HS-27A (cell line): ENCODE data around the gene HRK.

Experiments used
- DNase-seq: peaks from one replicate; pipeline ENCODE4 v3.0.0-alpha.2; 2012; ENCODE audit warnings: low read depth, missing footprints

The HRK gene

GRCh38 chr12:116867523-116867922 lies 13.7 kb downstream of the HRK start:
- DNase-seq: no peak

GRCh38 chr12:116864371-116865160 lies 16.7 kb downstream of the HRK start:
- peak; percentile 89 for DNase-seq

DNA sequence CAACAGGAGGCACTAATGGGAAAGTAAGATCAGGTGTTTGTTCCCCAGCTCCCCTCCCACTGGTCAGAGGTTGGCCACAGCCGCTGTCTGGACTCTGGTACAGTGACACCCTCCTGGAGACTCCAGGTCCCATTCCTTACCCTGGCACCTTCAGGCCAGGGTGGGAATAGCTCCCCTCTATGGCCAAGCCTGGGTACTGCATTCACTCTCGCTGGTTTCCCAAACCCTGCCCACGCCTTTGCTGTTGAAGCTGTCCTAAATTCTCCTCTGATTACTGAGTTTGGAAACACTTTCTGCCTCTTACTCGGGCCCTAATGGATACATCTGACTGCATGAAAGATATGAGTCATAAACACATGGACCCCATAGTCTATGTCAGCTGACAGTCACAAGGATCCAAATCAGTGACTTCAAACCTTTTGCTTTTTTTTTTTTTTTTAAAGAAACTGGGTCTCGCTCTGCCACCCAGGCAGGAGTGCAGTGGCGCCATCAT lies 17.9 kb downstream of the HRK start:
- DNase-seq: peak; percentile 67

DNA sequence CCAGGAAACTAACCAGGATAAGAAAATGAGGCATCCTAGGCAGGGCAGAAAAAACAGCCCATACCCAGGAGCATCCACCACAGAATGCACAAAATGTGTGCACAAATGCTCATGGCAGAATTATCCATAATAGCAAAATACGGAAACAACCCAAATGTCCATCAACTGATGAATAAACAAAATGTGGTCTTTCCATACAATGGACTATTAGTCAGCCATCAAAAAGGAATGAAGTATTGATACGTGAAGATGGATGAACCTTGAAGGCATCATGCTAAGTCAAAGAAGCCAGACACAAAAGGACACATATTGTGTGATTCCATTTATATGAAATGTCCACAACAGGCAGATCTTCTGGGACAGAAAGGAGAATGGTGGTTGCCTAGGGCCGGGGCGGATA lies 19.1 kb downstream of the HRK start:
- DNase-seq: no peak

DNA sequence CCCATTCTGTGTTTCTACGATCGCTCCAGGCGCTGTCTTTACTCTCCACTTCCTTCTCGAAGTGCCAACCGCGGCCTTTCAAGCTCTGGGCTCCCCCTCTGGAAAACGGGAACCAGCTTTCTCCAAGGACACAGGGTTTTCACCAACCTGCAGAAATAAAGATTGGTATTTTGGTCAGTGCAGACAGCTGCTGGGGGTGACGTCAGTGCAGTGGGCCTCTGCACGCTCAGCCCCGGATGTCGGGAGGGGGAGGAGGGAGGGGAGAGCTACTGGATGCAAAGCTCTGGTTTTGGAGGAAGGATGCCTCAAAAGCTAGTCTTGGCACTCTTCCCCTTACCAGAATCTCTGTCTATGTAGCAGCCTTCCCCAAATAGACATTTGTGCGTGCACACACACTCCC lies 19.9 kb downstream of the HRK start:
- DNase-seq: peak; percentile 61

DNA sequence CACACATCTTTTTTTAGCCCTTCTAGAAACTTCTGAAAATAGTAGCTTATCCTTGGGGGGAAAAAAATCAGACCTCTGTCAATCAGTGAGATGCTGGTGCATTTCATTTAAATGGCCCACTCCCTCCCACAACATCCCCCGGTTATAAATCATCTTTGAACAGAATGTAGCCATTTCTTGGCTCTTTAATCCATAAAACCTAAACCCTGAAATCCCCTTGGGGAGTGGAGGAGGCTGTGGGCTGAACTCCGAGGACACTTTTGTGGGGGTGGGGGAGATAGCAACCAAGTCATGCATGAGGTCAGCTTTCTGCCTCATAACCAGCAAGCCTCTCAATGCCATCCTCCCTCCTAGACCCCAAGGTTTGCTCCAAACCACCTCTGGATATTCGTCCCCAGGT lies 21.0 kb downstream of the HRK start:
- no peak for DNase-seq

DNA sequence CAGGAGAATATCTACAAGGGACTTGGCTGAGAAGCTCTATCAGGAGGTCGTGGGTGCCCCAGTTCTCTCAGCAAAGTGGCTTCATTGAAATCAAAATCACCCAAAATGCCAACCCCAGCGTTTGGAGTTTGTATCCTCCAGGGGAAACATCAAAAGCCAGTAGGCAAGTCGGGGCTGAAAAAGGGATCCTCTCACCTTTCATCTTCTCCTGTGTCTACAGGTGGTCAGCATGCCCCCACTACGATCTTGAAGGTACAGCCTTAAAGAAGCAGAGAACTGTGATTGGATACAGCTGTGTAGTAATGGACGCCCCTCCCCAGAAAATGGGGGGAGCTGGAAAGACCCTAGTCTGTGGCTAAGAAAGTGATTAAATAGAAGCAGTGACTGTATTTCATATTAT lies 22.2 kb downstream of the HRK start:
- DNase-seq: no peak

DNA sequence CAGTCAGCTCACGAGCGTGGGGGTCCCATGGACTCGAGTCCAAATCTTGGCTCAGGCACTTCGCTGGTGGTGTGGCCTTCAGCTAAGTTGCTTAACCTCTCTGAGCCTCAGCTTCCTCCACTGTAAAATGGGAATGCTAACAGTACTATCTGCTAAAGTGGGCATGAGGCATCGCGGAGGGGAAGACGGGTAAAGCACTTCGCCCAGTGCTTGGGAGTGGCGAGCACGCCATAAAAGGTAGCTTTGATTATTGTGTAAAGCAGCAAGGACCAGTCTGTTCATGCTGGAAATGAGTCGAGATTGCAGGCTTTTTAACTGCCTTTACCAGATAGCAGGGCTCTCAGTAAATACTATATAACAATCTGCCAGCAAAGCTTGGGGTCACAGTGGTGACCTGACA lies 24.5 kb downstream of the HRK start:
- DNase-seq: no peak

- DNase-seq: no peak
Observed at GRCh38 chr12:116855744-116856470, 25.3 kb downstream of the HRK start.

DNA sequence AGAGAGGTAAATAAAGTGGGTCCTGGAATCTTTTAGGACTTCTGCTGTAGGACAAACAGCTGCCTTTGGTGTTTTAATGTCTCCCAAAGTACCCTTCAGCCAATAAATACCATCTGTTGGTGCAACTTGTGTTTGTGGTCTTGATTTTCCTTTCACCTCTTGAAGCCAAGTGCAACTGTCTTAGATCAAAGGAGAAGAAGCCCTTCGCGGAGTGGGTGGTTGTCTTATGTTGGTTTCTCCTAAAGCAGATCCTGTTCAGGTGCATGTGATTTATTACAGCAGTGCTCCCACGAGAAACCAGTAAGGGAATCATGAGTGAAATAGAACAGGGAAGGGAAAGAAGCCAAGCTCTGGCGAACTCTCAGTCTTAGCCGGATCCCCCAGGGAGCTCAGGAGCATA lies 27.7 kb downstream of the HRK start:
- DNase-seq: no peak

- no peak for DNase-seq
Observed at GRCh38 chr12:116852303-116852702, 28.9 kb downstream of the HRK start.

DNA sequence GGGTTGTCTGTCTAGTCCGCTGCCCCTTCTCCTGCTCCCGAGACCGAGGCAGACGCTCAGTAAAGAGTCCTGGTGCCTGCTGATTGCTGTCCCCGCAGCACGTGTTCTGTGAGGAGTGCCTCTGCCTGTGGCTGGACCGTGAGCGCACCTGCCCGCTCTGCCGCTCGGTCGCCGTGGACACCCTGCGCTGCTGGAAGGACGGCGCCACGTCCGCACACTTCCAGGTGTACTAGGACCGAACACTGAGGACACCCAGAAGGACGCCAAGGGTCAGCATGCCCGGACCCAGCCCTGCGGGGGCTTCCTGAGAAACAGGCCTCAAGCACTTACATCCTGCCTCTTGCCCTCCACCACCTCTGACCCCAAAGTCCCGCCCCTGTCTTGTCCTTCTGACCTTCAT lies 32.0 kb downstream of the HRK start:
- no peak for DNase-seq

- no peak for DNase-seq
Observed at GRCh38 chr12:116843085-116843484, 38.2 kb downstream of the HRK start.

- DNase-seq: no peak
Observed at GRCh38 chr12:116839287-116839830, 41.9 kb downstream of the HRK start.

DNA sequence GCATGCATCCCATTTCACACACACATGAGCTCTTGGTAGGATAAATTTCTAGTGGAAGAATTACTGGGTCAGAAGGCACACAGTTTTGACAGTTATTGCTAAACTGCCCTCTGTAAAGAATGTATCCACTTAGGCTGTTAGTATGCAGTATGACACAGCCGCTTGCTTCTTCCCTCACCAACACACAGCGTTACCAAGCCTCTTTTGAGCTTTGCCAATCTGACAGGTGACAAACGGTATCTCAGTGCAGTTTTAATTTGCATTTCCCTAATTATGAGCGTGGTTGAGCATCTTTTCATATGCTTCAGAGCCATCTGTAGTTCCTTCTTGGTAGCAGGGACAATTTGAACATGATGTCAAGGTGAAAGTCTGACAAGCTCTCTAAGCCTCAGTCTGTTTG lies 42.9 kb downstream of the HRK start:
- no peak for DNase-seq

DNA sequence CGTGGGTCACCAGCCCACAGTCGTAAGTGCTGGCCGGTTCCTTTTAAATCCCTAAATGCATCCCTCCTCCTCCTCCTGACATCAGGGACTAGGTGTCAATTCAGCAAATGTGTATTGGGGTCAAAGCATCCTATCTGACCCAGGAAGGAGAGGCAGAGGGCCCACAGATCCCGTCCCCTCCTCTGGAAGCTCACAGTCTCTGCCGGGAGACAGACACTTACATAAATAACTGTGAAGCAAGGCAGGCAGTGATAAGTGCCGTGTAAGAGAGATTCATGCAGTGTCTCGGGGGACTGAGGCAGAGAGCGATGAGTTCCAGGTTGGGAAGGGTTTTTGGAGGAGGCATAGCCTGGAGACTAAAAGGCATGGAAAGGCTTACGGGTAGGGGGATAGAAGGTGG lies 44.1 kb downstream of the HRK start:
- no peak for DNase-seq

DNA sequence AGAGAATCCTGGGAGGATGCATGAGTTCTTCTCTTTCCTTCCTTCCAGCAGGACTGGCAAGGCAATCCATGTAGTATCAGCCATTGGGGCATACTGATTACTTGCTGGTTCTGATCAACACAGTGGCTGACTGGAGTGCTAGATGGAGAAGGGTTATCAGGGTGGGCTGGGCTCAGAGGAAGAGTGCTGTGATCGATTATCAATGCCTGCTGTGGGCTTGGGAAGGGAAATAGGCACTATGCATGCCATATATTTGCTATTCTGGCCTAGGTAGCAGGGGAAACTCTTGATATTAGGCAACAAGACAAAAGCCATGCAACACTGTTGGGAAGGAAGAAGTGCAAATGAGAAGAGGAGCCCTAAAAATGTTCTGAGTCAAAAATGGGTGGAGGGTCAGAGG lies 45.8 kb downstream of the HRK start:
- no peak for DNase-seq

GRCh38 chr12:116833474-116833873 lies 47.8 kb downstream of the HRK start:
- no peak for DNase-seq

DNA sequence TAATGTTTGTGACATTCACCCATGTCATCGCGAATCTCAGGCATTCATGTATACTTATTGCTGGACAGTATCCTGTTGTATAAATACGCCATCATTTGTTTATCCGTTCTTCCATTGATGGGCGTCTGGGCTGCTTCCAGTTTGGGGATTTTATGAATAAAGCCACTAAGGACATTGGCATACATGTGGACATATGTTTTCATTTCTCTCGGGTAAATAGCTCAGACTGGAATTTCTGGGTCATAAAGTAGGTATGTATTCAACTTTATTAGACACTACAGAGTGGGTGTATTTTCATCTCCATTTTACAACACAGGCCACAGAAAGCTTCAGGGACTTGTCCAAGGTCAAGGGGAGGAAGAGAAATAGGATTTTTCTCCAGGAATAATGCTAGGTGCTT lies 48.9 kb downstream of the HRK start:
- no peak for DNase-seq

GRCh38 chr12:116827432-116827831 lies 53.8 kb downstream of the HRK start:
- DNase-seq: no peak

- DNase-seq: no peak
Observed at GRCh38 chr12:116821291-116821690, 60.0 kb downstream of the HRK start.

- DNase-seq: no peak
Observed at GRCh38 chr12:116820064-116820656, 61.1 kb downstream of the HRK start.
